GM19455 (cell line): ENCODE data around the gene WDR11.

Experiments
- ATAC-seq: cut with Tn5 transposase; IDR thresholded peaks from one replicate; pipeline ENCODE4 v1.9.1; 2021; ENCODE audit not compliant: unreplicated experiment

WDR11 gene

GRCh38 chr10:120850911-120851865 is at the start of gene WDR11:
Gene WDR11 (plus strand): TSS chr10:120851362. CDS start chr10:120851421, 59 bp downstream.
- ATAC-seq: peak; percentile 98

GRCh38 chr10:120802935-120803334 is 48.2 kb upstream of the WDR11 start:
- ATAC-seq: no peak

GRCh38 chr10:120803972-120804371 is 47.2 kb upstream of the WDR11 start:
- ATAC-seq: no peak

- no peak for ATAC-seq
Observed at GRCh38 chr10:120805014-120805812, 45.9 kb upstream of the WDR11 start.

- no peak for ATAC-seq
Observed at GRCh38 chr10:120806081-120806480, 45.1 kb upstream of the WDR11 start.

- ATAC-seq: no peak
Observed at GRCh38 chr10:120810298-120810697, 40.9 kb upstream of the WDR11 start.

- ATAC-seq: no peak
Observed at GRCh38 chr10:120813085-120813484, 38.1 kb upstream of the WDR11 start.

- no peak for ATAC-seq
Observed at GRCh38 chr10:120818301-120818700, 32.9 kb upstream of the WDR11 start.

GRCh38 chr10:120819366-120819765 is 31.8 kb upstream of the WDR11 start:
- ATAC-seq: no peak

- no peak for ATAC-seq
Observed at GRCh38 chr10:120823266-120823665, 27.9 kb upstream of the WDR11 start.

GRCh38 chr10:120824881-120825309 is 26.3 kb upstream of the WDR11 start:
- ATAC-seq: no peak

- ATAC-seq: no peak
Observed at GRCh38 chr10:120825878-120826769, 25.0 kb upstream of the WDR11 start.

- peak; percentile 76 for ATAC-seq
Observed at GRCh38 chr10:120827251-120827875, 23.8 kb upstream of the WDR11 start.

GRCh38 chr10:120828763-120829319 is 22.3 kb upstream of the WDR11 start:
- ATAC-seq: no peak

GRCh38 chr10:120832106-120832505 is 19.1 kb upstream of the WDR11 start:
- ATAC-seq: no peak

- ATAC-seq: no peak
Observed at GRCh38 chr10:120833222-120833928, 17.8 kb upstream of the WDR11 start.

- no peak for ATAC-seq
Observed at GRCh38 chr10:120835603-120836002, 15.6 kb upstream of the WDR11 start.

- ATAC-seq: no peak
Observed at GRCh38 chr10:120838941-120839340, 12.2 kb upstream of the WDR11 start.

- ATAC-seq: no peak
Observed at GRCh38 chr10:120841522-120842189, 9.5 kb upstream of the WDR11 start.
